GM12801 (cell line): ENCODE results near the gene CARS2.

ENCODE experiments used
- TF ChIP-seq, protein P1 (sequence below): IDR thresholded peaks from one replicate; pipeline ENCODE4 v1.5.1; 2011; ENCODE audit warnings: control low read depth; ENCODE audit not compliant: insufficient read length; ENCODE audit errors: extremely low read depth

Gene CARS2

DNA sequence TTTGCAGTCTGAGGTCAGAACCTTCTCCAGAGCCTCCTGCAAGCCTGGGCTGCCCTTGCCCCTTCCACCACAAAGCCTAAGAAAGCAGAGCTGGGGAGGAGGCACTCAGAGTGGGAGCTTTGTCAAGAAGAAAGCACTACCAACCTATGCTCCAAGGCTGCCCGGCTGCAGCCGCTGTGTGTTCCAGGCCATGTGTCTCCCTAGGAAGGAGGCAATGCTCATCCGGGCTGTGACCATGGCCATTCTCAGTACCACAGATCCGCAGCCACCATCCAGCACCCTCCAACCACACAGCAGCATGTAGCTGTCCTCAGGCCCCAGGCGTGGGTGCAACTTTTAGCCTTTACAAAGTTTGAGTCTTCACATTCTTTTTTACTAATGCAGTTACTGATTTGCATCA lies 22.0 kb downstream of the CARS2 start:
- TF ChIP-seq, protein P1, sequence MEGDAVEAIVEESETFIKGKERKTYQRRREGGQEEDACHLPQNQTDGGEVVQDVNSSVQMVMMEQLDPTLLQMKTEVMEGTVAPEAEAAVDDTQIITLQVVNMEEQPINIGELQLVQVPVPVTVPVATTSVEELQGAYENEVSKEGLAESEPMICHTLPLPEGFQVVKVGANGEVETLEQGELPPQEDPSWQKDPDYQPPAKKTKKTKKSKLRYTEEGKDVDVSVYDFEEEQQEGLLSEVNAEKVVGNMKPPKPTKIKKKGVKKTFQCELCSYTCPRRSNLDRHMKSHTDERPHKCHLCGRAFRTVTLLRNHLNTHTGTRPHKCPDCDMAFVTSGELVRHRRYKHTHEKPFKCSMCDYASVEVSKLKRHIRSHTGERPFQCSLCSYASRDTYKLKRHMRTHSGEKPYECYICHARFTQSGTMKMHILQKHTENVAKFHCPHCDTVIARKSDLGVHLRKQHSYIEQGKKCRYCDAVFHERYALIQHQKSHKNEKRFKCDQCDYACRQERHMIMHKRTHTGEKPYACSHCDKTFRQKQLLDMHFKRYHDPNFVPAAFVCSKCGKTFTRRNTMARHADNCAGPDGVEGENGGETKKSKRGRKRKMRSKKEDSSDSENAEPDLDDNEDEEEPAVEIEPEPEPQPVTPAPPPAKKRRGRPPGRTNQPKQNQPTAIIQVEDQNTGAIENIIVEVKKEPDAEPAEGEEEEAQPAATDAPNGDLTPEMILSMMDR = no peak

DNA sequence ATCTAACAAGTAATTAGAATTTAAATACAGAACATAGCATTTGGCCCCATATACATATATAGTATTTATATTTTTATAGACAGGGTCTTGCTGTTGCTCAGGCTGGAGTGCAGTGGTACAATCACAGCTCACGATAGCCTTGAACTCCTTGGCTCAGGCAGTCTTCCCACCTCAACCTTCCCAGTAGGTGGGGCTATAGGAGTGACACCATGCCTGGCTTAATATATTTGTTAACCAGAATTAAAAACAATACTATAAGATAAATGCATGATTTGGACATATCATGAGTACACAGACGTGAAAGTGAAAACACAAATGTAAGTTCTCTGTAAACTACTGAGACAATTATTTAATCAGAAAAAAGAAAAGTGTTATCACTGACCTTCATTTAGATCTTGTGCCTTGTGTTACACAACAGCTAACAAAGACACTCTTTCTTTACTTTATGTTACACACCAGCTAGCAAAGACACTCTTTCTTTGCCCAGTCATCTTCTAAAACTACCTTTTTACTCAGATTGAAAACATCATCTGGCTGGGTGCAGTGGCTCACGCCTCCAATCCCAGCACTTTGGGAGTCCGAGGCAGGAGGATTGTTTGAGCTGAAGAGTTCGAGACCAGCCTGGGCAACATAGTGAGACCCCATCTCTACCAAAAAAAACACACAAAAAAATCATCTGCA lies 22.6 kb downstream of the CARS2 start:
- TF ChIP-seq, protein P1 = no peak

DNA sequence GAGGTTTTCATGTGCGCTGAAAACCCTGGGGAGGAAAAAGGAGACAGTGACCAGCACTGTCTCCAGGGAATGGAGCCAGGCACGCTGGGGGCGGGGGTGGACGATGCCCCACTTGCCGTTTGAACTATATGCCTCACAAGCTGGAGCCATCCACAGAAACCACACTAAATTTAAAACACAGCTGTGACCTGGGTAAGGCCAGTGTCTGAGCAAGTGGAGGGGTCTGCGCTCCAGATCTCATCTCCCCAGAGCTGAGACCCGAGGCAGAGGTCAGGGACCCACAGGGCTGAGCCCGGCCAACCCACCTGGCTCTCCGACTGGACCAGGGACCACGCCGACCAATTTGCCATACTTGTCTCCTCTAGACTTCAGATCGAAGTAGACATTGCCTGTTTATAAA lies 23.2 kb downstream of the CARS2 start:
- TF ChIP-seq, protein P1 = no peak

DNA sequence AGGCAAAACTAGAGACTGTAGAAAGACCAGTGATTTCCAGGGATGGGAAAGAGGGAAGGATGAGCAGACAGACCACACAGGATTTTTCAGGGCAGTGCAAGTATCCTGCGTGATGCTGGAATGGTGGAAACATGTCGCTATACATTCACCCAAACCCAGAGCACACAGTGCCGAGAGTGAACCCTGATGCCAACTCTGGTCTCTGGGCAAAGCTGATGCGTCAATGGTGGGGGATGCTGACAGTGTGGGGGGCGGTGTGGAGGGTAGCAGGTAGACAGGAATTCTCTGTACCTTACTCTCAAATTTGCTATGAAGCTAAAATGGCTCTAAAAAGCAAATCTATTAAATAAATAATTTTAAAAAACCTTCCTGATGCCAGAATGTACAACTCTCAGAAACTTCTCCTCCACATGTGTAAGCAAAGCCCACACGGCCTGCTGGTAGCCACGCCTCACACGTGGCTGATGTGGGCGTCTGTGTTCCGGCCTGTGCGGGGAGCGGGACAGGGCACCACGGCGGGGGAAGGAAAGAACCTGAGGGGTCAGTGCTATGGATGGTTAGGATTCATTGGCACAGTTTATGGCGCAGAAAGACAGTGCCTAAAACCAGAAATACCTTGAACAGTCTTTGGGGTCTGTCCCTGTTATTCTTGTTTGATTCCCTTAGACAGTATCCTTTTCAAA lies 23.9 kb downstream of the CARS2 start:
- TF ChIP-seq, protein P1 = no peak

DNA sequence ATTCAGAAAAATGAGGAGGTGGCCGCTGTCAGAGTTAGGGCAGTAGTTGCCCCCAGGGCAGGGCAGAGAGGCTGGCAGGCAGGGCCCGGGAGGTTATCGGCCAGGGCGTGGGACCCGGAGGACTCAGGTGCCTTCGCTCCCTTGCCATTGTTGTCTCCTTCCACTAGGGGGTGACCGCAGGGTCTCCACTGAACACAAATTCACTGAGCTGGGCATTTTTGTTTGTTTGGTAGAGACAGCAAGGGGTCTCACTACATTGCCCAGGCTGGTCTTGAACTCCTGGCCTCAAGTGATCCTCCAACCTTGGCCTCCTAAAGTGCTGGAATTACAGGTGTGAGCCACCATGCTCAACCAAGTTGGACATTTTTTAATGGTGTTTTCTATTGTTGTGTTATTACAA lies 25.1 kb downstream of the CARS2 start:
- TF ChIP-seq, protein P1 = no peak

DNA sequence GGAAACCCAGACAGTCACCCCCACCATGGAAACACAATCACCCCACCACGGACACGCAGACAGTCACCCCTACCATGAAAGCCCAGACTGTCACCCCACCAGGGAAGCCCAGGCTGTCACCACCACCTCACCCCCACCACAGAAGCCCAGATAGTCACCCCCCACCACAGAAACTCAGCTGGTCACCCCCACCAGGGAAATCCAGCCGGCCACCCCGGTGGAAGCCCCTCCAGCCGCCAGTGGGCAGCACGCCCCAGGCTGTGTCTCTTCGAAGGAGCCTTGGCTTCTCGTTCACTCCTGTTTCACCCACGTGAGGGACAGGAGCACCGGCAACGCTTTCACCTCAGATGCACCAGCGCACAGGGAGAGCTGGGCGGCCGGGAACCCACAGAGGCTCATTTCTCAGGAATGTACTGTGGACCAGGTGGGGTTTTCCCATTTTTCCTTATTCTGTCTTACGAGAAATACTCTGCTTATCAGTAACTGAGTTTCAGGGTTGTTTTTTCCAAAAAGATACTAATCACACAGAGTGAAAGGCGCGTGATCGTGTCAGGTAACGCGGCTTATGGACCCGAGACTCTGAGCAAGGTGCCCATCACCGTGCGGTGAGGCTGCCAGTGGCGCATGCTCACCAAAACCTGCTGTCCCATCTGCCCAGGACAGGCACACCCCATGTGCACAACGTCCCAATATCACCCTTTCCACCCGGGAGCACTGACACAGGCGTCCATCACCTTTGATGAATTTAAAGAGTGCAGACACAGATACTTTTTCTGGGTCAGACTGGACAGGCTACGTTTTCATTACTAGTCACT lies 28.0 kb downstream of the CARS2 start:
- TF ChIP-seq, protein P1 = no peak

DNA sequence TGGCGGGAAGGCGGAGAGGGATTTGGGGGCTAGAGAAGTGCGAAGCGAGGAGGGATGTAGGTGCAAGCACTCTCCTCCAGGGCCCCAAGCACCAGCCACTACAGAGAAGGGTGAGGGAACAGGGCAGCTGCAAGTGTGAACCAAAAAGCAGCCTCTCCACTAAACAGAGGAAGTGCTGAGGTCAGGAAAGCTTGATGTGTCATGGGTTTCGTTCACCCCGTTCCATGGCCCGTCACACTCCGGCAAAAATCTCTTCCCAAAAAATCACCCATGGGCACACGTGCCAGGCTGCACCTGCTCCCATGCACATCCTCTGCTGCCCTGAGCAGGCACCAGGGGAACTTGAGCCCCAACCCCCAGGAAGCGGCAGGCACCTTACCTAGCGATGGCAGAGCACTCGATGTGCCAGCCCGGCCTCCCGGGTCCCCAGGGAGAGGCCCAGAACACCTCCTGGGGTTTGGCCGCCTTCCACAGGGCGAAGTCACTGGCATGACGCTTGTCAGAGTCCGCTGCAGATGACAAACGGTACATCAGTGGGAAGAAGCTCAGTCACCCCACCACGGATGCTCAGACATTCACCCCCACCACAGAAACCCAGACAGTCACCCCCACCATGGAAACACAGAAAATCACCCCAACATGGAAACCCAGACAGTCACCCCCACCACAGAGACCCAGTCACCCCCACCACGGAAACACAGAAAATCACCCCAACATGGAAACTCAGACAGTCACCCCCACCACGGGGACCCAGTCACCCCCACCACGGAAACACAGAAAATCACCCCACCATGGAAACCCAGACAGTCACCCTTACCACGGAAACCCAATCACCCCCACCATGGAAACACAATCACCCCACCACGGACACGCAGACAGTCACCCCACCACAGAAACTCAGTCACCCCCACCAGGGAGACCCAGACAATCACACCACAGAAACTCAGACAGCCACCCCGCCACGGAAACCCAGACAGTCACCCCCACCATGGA lies 29.0 kb downstream of the CARS2 start:
- TF ChIP-seq, protein P1 = no peak
